ENCODE data around the gene RBM15. TPM values are rescaled to one million over a fixed set of nuclear protein-coding genes. Genes with fewer than 3 reads are reported as not detected.

Gene RBM15
- total RNA-seq, 4 donors from 2014 or later: 39.3 to 69.7 (median 48.0) TPM

- Histone ChIP-seq H3K9me3 (no peaks in the 10 kb centered on the region), H3K27ac (no peak overlapping the region), H3K4me3 (no peak overlapping the region), H3K4me1 (peaks cover 27 to 98% (median 65%) of the 10 kb centered on the region in 4 donors), H3K27me3 (no peaks in the 10 kb centered on the region), H3K36me3 (peaks cover 0 to 14% (median 4%) of the 10 kb centered on the region in 4 donors)
- intact Hi-C loops (cut with DNase I; ENCODE audit: low total_unique reads) (no loop called here), in situ Hi-C loops (cut with MboI; ENCODE audit: low pct_ligation_motif_present in 1 of 4, low pct_unique_long_range_greater_than_20kb in 1 of 4, low sequenced_read_pairs in 3 of 4) (loop anchor here in 2 of 4 donors (10.0 to 25.0 kb wide), 2 partner anchors 59 to 308 kb away; partner anchors contain the start of genes LAMTOR5 (in 1 of the 2) and STRIP1 (in 1 of the 2))
- TF ChIP-seq POLR2AphosphoS5 (IDR thresholded peaks at IDR 0.05) (no peak), EP300 (IDR thresholded peaks at IDR 0.05; ENCODE audit: low read depth) (no peak), CTCF (IDR thresholded peaks at IDR 0.05) (no peak), POLR2A (IDR thresholded peaks at IDR 0.05) (no peak)
- DNase-seq: no peak
- whole genome bisulfite sequencing, 2 donors (ENCODE audit: low coverage in 1 of 2): 67 to 76% methylated on average over 3 of the region's 3 CpGs
These were observed 6.3 kb downstream of the RBM15 start for GRCh38 chr1:110345480-110345879.

GRCh38 chr1:110346690-110347089, 7.5 kb downstream of the RBM15 start:
- peaks cover 15 to 98% (median 56%) of the 10 kb centered on the region in 4 donors for H3K4me1 ChIP-seq
- H3K27ac ChIP-seq: no peak overlapping the region
- H3K4me3 ChIP-seq: no peak overlapping the region
- intact Hi-C loops (cut with DNase I; ENCODE audit: low total_unique reads) (no loop called here), in situ Hi-C loops (cut with MboI; ENCODE audit: low pct_ligation_motif_present in 1 of 4, low pct_unique_long_range_greater_than_20kb in 1 of 4, low sequenced_read_pairs in 3 of 4) (loop anchor here in 2 of 4 donors (10.0 to 25.0 kb wide), 2 partner anchors 58 to 309 kb away; partner anchors contain the start of genes LAMTOR5 (in 1 of the 2) and STRIP1 (in 1 of the 2))
- no peaks in the 10 kb centered on the region for H3K9me3 ChIP-seq
- peaks cover 0 to 14% (median 4%) of the 10 kb centered on the region in 4 donors for H3K36me3 ChIP-seq
- no peak for DNase-seq
- WGBS, 2 donors (ENCODE audit: low coverage in 1 of 2): 62 to 65% methylated on average over 4 to 9 of the region's 9 CpGs
- no peaks in the 10 kb centered on the region for H3K27me3 ChIP-seq
- no peak for TF ChIP-seq POLR2A (IDR thresholded peaks at IDR 0.05)
- TF ChIP-seq POLR2AphosphoS5 (IDR thresholded peaks at IDR 0.05): no peak
- no peak for TF ChIP-seq EP300 (IDR thresholded peaks at IDR 0.05; ENCODE audit: low read depth)
- TF ChIP-seq CTCF (IDR thresholded peaks at IDR 0.05): no peak

- no peaks in the 10 kb centered on the region for H3K27me3 ChIP-seq
- H3K4me1 ChIP-seq: peaks cover 9 to 98% (median 50%) of the 10 kb centered on the region in 4 donors
- H3K9me3 ChIP-seq: no peaks in the 10 kb centered on the region
- intact Hi-C loops (cut with DNase I; ENCODE audit: low total_unique reads) (no loop called here), in situ Hi-C loops (cut with MboI; ENCODE audit: low pct_ligation_motif_present in 1 of 4, low pct_unique_long_range_greater_than_20kb in 1 of 4, low sequenced_read_pairs in 3 of 4) (loop anchor here in 2 of 4 donors (10.0 to 25.0 kb wide), 2 partner anchors 57 to 310 kb away; partner anchors contain the start of genes LAMTOR5 (in 1 of the 2) and STRIP1 (in 1 of the 2))
- 72% methylated on average over 11 to 14 of the region's 14 CpGs for WGBS, 2 donors (ENCODE audit: low coverage in 1 of 2)
- no peak overlapping the region for H3K4me3 ChIP-seq
- no peak overlapping the region for H3K27ac ChIP-seq
- H3K36me3 ChIP-seq: peaks cover 0 to 14% (median 4%) of the 10 kb centered on the region in 4 donors
- no peak for DNase-seq
- TF ChIP-seq POLR2A (IDR thresholded peaks at IDR 0.05) (no peak), EP300 (IDR thresholded peaks at IDR 0.05; ENCODE audit: low read depth) (no peak), CTCF (IDR thresholded peaks at IDR 0.05) (no peak), POLR2AphosphoS5 (IDR thresholded peaks at IDR 0.05) (no peak)
These were observed 8.2 kb downstream of the RBM15 start for GRCh38 chr1:110347182-110347893.

- Histone ChIP-seq H3K36me3 (peaks cover 0 to 14% (median 4%) of the 10 kb centered on the region in 4 donors), H3K27ac (no peak overlapping the region), H3K4me1 (peaks cover 9 to 91% (median 43%) of the 10 kb centered on the region in 4 donors), H3K9me3 (no peaks in the 10 kb centered on the region), H3K4me3 (no peak overlapping the region), H3K27me3 (no peaks in the 10 kb centered on the region)
- in situ Hi-C loops (cut with MboI; ENCODE audit: low pct_ligation_motif_present in 1 of 4, low pct_unique_long_range_greater_than_20kb in 1 of 4, low sequenced_read_pairs in 3 of 4): loop anchor here in 2 of 4 donors (10.0 to 25.0 kb wide), 2 partner anchors 57 to 311 kb away; partner anchors contain the start of genes LAMTOR5 (in 1 of the 2) and STRIP1 (in 1 of the 2)
- DNase-seq: no peak
- intact Hi-C loops (cut with DNase I; ENCODE audit: low total_unique reads): no loop called here
- TF ChIP-seq POLR2A (IDR thresholded peaks at IDR 0.05): no peak
- TF ChIP-seq CTCF (IDR thresholded peaks at IDR 0.05): no peak
- no peak for TF ChIP-seq POLR2AphosphoS5 (IDR thresholded peaks at IDR 0.05)
- no peak for TF ChIP-seq EP300 (IDR thresholded peaks at IDR 0.05; ENCODE audit: low read depth)
- WGBS, 2 donors (ENCODE audit: low coverage in 1 of 2): 26 to 34% methylated on average over 2 of the region's 2 CpGs
These were observed 8.9 kb downstream of the RBM15 start for GRCh38 chr1:110348050-110348449.

Data from transverse colon (tissue), 4 donors.